ENCODE measurements around the gene PLCH1. TPM values are rescaled to one million over a fixed set of nuclear protein-coding genes. Genes with fewer than 3 reads are reported as not detected.

The PLCH1 gene
- total and polyA plus RNA-seq, 8 donors = 0.91 to 4.4 (median 2.3) TPM

GRCh38 chr3:155604967-155605366 is 139.9 kb downstream of the PLCH1 start:
- intact Hi-C loops (cut with DNase I) = no loop called here

GRCh38 chr3:155604126-155604525 is 140.7 kb downstream of the PLCH1 start:
- H3K27ac ChIP-seq = no peak overlapping the region
- H3K36me3 ChIP-seq = no peaks in the 10 kb centered on the region
- no peak for DNase-seq
- TF ChIP-seq CTCF (IDR thresholded peaks at IDR 0.05) = no peak
- WGBS, 2 donors = 91 to 96% methylated on average over 2 of the region's 2 CpGs
- no peak for FAIRE-seq
- no peaks in the 10 kb centered on the region for H3K27me3 ChIP-seq
- intact Hi-C loops (cut with DNase I) = no loop called here
- no peak overlapping the region for H3K4me3 ChIP-seq
- no peak for ATAC-seq
- H3K9me3 ChIP-seq = no peaks in the 10 kb centered on the region
- H3K4me1 ChIP-seq = no peaks in the 10 kb centered on the region

More at GRCh38 chr3:155604967-155605366, 139.9 kb downstream of the PLCH1 start:
- no peak for ATAC-seq
- no peaks in the 10 kb centered on the region for H3K9me3 ChIP-seq
- no peaks in the 10 kb centered on the region for H3K36me3 ChIP-seq
- no peak overlapping the region for H3K4me3 ChIP-seq
- DNase-seq = no peak
- TF ChIP-seq CTCF (IDR thresholded peaks at IDR 0.05) = no peak
- FAIRE-seq = no peak
- no peaks in the 10 kb centered on the region for H3K4me1 ChIP-seq
- 89 to 93% methylated on average over 5 of the region's 5 CpGs for WGBS, 2 donors
- H3K27ac ChIP-seq = no peak overlapping the region
- H3K27me3 ChIP-seq = no peaks in the 10 kb centered on the region

GRCh38 chr3:155603302-155603701 is 141.6 kb downstream of the PLCH1 start:
- no peak for TF ChIP-seq CTCF (IDR thresholded peaks at IDR 0.05)
- no peaks in the 10 kb centered on the region for H3K9me3 ChIP-seq
- ATAC-seq (no peak), FAIRE-seq (no peak), DNase-seq (no peak)
- no peaks in the 10 kb centered on the region for H3K36me3 ChIP-seq
- H3K4me3 ChIP-seq = no peak overlapping the region
- H3K4me1 ChIP-seq = no peaks in the 10 kb centered on the region
- intact Hi-C loops (cut with DNase I) = no loop called here
- no peak overlapping the region for H3K27ac ChIP-seq
- no peaks in the 10 kb centered on the region for H3K27me3 ChIP-seq

- TF ChIP-seq CTCF (IDR thresholded peaks at IDR 0.05) = no peak
- no peak overlapping the region for H3K4me3 ChIP-seq
- DNase-seq = no peak
- no peak for ATAC-seq
- H3K4me1 ChIP-seq = no peaks in the 10 kb centered on the region
- H3K27ac ChIP-seq = no peak overlapping the region
- no peaks in the 10 kb centered on the region for H3K9me3 ChIP-seq
- WGBS, 2 donors = 32 to 59% methylated on average over 2 of the region's 2 CpGs
- intact Hi-C loops (cut with DNase I) = no loop called here
- no peak for FAIRE-seq
- no peaks in the 10 kb centered on the region for H3K27me3 ChIP-seq
- no peaks in the 10 kb centered on the region for H3K36me3 ChIP-seq
Measured at GRCh38 chr3:155602307-155602706, 142.6 kb downstream of the PLCH1 start.

GRCh38 chr3:155598671-155599070 is 146.2 kb downstream of the PLCH1 start:
- no peak overlapping the region for H3K4me3 ChIP-seq
- no peaks in the 10 kb centered on the region for H3K4me1 ChIP-seq
- no peak for DNase-seq
- no peak for FAIRE-seq
- no peak for ATAC-seq
- no peak overlapping the region for H3K27ac ChIP-seq
- no peaks in the 10 kb centered on the region for H3K36me3 ChIP-seq
- H3K9me3 ChIP-seq = no peaks in the 10 kb centered on the region
- no peak for TF ChIP-seq CTCF (IDR thresholded peaks at IDR 0.05)
- WGBS, 2 donors = 84 to 92% methylated on average over 3 of the region's 3 CpGs
- intact Hi-C loops (cut with DNase I) = no loop called here
- no peaks in the 10 kb centered on the region for H3K27me3 ChIP-seq

Measured in pancreas (tissue), 10 donors.